KMS-11 (cell line): ENCODE results near the gene CACNA1S.

Source experiments
- H2AFZ ChIP-seq: fragments of 200-600 bp; sonication (generic); 2 replicates; pipeline ENCODE4 v1.6.1; 2016; ENCODE audit warnings: antibody characterized with exemption, mixed run types, low read depth
- H3K27ac ChIP-seq: fragments of 200-600 bp; sonication (generic); 2 replicates; pipeline ENCODE4 v1.6.1; 2016; ENCODE audit warnings: mild to moderate bottlenecking, mixed run types
- H3K27me3 ChIP-seq: fragments of 200-600 bp; sonication (generic); 2 replicates; pipeline ENCODE4 v1.6.1; 2017; ENCODE audit warnings: mild to moderate bottlenecking, low read depth, mixed run types, moderate library complexity; ENCODE audit not compliant: insufficient read depth
- H3K36me3 ChIP-seq: fragments of 200-600 bp; sonication (generic); 2 replicates; pipeline ENCODE4 v1.6.1; 2017; ENCODE audit warnings: mild to moderate bottlenecking, mixed run types; ENCODE audit not compliant: insufficient read depth
- H3K4me1 ChIP-seq: fragments of 200-600 bp; sonication (generic); 2 replicates; pipeline ENCODE4 v1.6.1; 2016; ENCODE audit warnings: mild to moderate bottlenecking, low read depth, mixed run types; ENCODE audit not compliant: poor library complexity, severe bottlenecking
- H3K4me2 ChIP-seq: fragments of 200-600 bp; sonication (generic); 2 replicates; pipeline ENCODE4 v1.7.0; 2016; ENCODE audit warnings: mild to moderate bottlenecking, mixed run types
- H3K4me3 ChIP-seq: fragments of 200-600 bp; sonication (generic); IDR thresholded peaks from 2 replicates; pipeline ENCODE4 v1.6.1; 2017; ENCODE audit warnings: low read depth, low read length, mixed read lengths; ENCODE audit not compliant: insufficient read depth
- H3K79me2 ChIP-seq: fragments of 200-600 bp; sonication (generic); 2 replicates; pipeline ENCODE4 v1.6.1; 2016; ENCODE audit warnings: low read depth, mixed run types; ENCODE audit not compliant: insufficient read depth
- H3K9ac ChIP-seq: fragments of 200-600 bp; sonication (generic); 2 replicates; pipeline ENCODE4 v1.6.1; 2016; ENCODE audit warnings: mild to moderate bottlenecking, mixed run types
- H4K20me1 ChIP-seq: fragments of 200-600 bp; sonication (generic); 2 replicates; pipeline ENCODE4 v1.6.1; 2016; ENCODE audit warnings: mild to moderate bottlenecking, mixed run types; ENCODE audit not compliant: insufficient read depth
- CTCF ChIP-seq: fragments of 200-600 bp; sonication (generic); conservative IDR thresholded peaks from 2 replicates; pipeline ENCODE4 v1.6.1; 2017; ENCODE audit warnings: low read depth, mild to moderate bottlenecking, antibody characterized with exemption, low read length, moderate library complexity, mixed read lengths

CACNA1S gene

GRCh38 chr1:201088395-201088794 is 23.8 kb downstream of the CACNA1S start:
- Histone ChIP-seq H2AFZ (no peak overlapping the region), H3K79me2 (no peaks in the 10 kb centered on the region), H3K27ac (no peak overlapping the region), H3K4me1 (no peaks in the 10 kb centered on the region), H3K4me2 (no peak overlapping the region), H3K9ac (no peak overlapping the region), H3K36me3 (no peaks in the 10 kb centered on the region), H4K20me1 (no peaks in the 10 kb centered on the region), H3K4me3 (no peak overlapping the region), H3K27me3 (no peaks in the 10 kb centered on the region)
- no peak for TF ChIP-seq CTCF

GRCh38 chr1:201085902-201086735 is 26.1 kb downstream of the CACNA1S start:
- H2AFZ ChIP-seq, result no peak overlapping the region
- H3K4me2 ChIP-seq, result no peak overlapping the region
- peak; percentile 68 for TF ChIP-seq CTCF
- H3K9ac ChIP-seq, result no peak overlapping the region
- no peaks in the 10 kb centered on the region for H3K4me1 ChIP-seq
- no peak overlapping the region for H3K4me3 ChIP-seq
- no peaks in the 10 kb centered on the region for H3K36me3 ChIP-seq
- no peak overlapping the region for H3K27ac ChIP-seq
- no peaks in the 10 kb centered on the region for H4K20me1 ChIP-seq
- H3K27me3 ChIP-seq, result no peaks in the 10 kb centered on the region
- H3K79me2 ChIP-seq, result no peaks in the 10 kb centered on the region

- TF ChIP-seq CTCF, result no peak
- Histone ChIP-seq H3K4me1 (no peaks in the 10 kb centered on the region), H3K36me3 (no peaks in the 10 kb centered on the region), H3K4me2 (no peak overlapping the region), H3K27ac (no peak overlapping the region), H2AFZ (no peak overlapping the region), H3K4me3 (no peak overlapping the region), H4K20me1 (no peaks in the 10 kb centered on the region), H3K27me3 (0 out of 2 replicates have a peak, but pooled peaks cover 3% of the 10 kb centered on the region), H3K79me2 (no peaks in the 10 kb centered on the region), H3K9ac (no peak overlapping the region)
These were observed 27.9 kb downstream of the CACNA1S start for GRCh38 chr1:201084295-201084694.

GRCh38 chr1:201083741-201084140 is 28.5 kb downstream of the CACNA1S start:
- Histone ChIP-seq H3K79me2 (no peaks in the 10 kb centered on the region), H3K27me3 (0 out of 2 replicates have a peak, but pooled peaks cover 3% of the 10 kb centered on the region)

More at GRCh38 chr1:201083741-201084140, 28.5 kb downstream of the CACNA1S start:
- H2AFZ ChIP-seq, result no peak overlapping the region
- H3K4me2 ChIP-seq, result no peak overlapping the region
- H3K9ac ChIP-seq, result no peak overlapping the region
- H3K4me1 ChIP-seq, result no peaks in the 10 kb centered on the region
- TF ChIP-seq CTCF, result no peak
- no peaks in the 10 kb centered on the region for H3K36me3 ChIP-seq
- no peak overlapping the region for H3K27ac ChIP-seq
- H3K4me3 ChIP-seq, result no peak overlapping the region
- H4K20me1 ChIP-seq, result no peaks in the 10 kb centered on the region
